SJCRH30 (cell line): ENCODE data around the gene TP63. TPM values are rescaled to one million over a fixed set of nuclear protein-coding genes. Genes with fewer than 3 reads are reported as not detected.

Source experiments
- DNase-seq, 2 experiments: peaks; one replicate each; pipeline ENCODE4 v3.0.0-alpha.2; 2015 to 2020
- H3K27ac ChIP-seq: fragments of 250-450 bp; sonication (Bioruptor Pico); 2 replicates; pipeline ENCODE4 v1.5.1; 2020; ENCODE audit warnings: mild to moderate bottlenecking, moderate library complexity
- H3K27me3 ChIP-seq: fragments of 250-450 bp; sonication (Bioruptor Pico); 2 replicates; pipeline ENCODE4 v1.5.1; 2020; ENCODE audit warnings: mild to moderate bottlenecking, moderate library complexity
- H3K36me3 ChIP-seq: fragments of 250-450 bp; sonication (Bioruptor Pico); 2 replicates; pipeline ENCODE4 v1.5.1; 2020; ENCODE audit warnings: mild to moderate bottlenecking, moderate library complexity
- H3K4me1 ChIP-seq: fragments of 250-450 bp; sonication (Bioruptor Pico); 2 replicates; pipeline ENCODE4 v1.5.1; 2020; ENCODE audit warnings: mild to moderate bottlenecking, moderate library complexity
- H3K4me3 ChIP-seq: fragments of 250-450 bp; sonication (Bioruptor Pico); 2 replicates; pipeline ENCODE4 v1.5.1; 2020; ENCODE audit warnings: mild to moderate bottlenecking, moderate library complexity
- H3K9me3 ChIP-seq: fragments of 250-450 bp; sonication (Bioruptor Pico); replicated peaks from 2 replicates; pipeline ENCODE4 v1.5.1; 2020; ENCODE audit warnings: mild to moderate bottlenecking, moderate library complexity
- total RNA-seq: library from RNA; depleted of rRNA; stranded (reverse); fragments of >200 nt; shearing (Covaris generic); gene quantifications from 2 replicates; pipeline ENCODE4 v1.2.3, GENCODE V29; 2014

TP63 gene
- total RNA-seq, 1 experiment from 2014 or later = 1.1 TPM

GRCh38 chr3:189914799-189915198 is 283.6 kb downstream of the TP63 start:
- Histone ChIP-seq H3K4me3 (no peak overlapping the region), H3K9me3 (no peaks in the 10 kb centered on the region), H3K4me1 (no peaks in the 10 kb centered on the region), H3K36me3 (no peaks in the 10 kb centered on the region), H3K27me3 (no peaks in the 10 kb centered on the region), H3K27ac (no peak overlapping the region)
- no peak for DNase-seq

DNA sequence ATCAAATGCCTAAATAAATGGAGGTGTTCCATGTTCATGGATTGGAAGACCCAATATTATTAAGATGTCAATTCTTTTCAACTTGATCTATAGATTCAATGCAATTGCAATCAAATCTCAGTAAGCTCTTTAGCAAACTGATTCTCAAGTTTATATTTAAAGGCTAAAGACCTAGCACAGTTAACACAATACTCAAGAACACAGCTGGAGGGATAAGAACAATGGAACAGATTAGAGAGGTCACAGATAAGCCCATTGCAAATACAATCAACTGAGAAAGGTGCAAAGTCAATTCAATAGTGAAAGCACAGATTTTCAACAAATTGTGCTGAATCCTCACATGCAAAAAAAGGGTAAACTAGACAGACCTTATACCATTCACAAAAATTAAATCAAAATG is 290.6 kb downstream of the TP63 start:
- H3K9me3 ChIP-seq = no peaks in the 10 kb centered on the region
- H3K27ac ChIP-seq = no peak overlapping the region
- H3K36me3 ChIP-seq = no peaks in the 10 kb centered on the region
- DNase-seq = no peak
- H3K4me1 ChIP-seq = no peaks in the 10 kb centered on the region
- no peaks in the 10 kb centered on the region for H3K27me3 ChIP-seq
- no peak overlapping the region for H3K4me3 ChIP-seq

DNA sequence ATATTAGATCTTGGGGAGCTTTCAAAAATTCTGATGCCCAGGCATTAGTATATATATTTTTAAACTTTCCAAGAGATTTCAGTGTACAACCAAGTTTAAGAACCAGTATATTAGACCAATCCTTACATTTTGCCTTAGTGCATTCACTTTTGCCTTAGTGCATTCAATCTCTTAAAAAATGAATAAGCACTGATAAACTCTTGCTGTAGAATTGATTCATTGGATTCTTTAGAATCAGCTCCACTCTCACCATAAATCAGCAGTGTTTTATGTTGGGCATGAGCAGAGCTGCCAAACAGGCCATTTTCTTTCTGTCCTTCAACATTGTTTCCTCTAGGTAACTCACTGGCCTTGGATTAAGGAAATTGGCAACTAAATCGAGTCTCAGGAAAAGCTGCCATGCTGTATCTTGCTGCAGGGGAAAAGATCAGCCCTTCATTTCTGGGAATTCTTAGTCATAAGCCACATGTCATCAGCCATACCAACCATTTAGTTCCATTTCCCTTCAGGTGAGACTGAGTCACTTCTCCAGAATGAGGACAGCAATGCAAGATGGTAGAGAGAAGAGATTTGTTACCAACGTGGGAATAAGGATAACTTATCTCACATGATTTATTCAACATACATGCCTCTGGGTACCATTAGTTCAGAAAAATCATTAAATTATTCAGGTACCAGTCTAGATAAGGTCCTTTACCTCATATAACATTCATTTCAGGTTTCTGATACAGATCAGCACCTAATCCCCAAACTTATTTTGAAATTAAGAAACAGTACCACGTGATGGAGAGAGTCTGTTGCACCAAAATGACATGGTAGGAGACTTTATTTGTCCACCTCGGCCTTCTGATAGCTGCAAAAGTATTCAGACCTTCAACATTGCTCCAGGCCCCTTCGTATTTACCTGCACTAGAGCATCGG is 297.0 kb downstream of the TP63 start:
- no peaks in the 10 kb centered on the region for H3K27me3 ChIP-seq
- no peaks in the 10 kb centered on the region for H3K9me3 ChIP-seq
- H3K27ac ChIP-seq = no peak overlapping the region
- no peaks in the 10 kb centered on the region for H3K4me1 ChIP-seq
- H3K36me3 ChIP-seq = no peaks in the 10 kb centered on the region
- DNase-seq = no peak
- H3K4me3 ChIP-seq = no peak overlapping the region

GRCh38 chr3:189936201-189936945 is 305.2 kb downstream of the TP63 start:
- H3K36me3 ChIP-seq = no peaks in the 10 kb centered on the region
- peaks cover 15% of the 10 kb centered on the region for H3K4me1 ChIP-seq
- H3K9me3 ChIP-seq = no peaks in the 10 kb centered on the region
- no peak overlapping the region for H3K27ac ChIP-seq
- no peaks in the 10 kb centered on the region for H3K27me3 ChIP-seq
- DNase-seq = no peak
- no peak overlapping the region for H3K4me3 ChIP-seq

- peak; percentile 50 to 69 for DNase-seq
- Histone ChIP-seq H3K4me1 (peaks cover 22% of the 10 kb centered on the region), H3K27ac (peak overlapping the region; percentile 54), H3K36me3 (no peaks in the 10 kb centered on the region), H3K4me3 (no peak overlapping the region), H3K9me3 (no peaks in the 10 kb centered on the region), H3K27me3 (no peaks in the 10 kb centered on the region)
Observed at GRCh38 chr3:189937302-189938127, 306.3 kb downstream of the TP63 start.

DNA sequence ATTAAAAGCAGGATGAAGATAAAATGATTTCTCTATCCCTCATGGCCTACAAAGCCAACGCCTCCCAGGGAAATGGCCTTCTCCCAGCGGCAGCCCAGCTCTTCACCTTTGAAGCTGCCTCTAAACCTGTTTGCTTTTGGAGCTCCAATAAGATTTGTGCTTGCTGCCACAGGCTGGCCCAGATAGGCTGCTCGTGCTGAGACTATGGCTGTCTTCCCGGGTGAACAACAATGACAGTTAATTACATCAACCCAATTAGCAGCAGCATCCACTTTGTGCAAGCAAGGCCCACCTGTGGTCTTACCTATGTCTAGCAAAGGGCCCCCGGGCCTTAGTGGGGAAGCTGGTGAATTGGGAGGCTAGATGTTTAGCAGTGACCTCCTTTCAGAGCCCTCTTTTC is 309.9 kb downstream of the TP63 start:
- no peak for DNase-seq
- H3K4me1 ChIP-seq = peaks cover 22% of the 10 kb centered on the region
- H3K27me3 ChIP-seq = no peaks in the 10 kb centered on the region
- no peaks in the 10 kb centered on the region for H3K36me3 ChIP-seq
- peak overlapping the region; percentile 55 for H3K27ac ChIP-seq
- H3K4me3 ChIP-seq = no peak overlapping the region
- no peaks in the 10 kb centered on the region for H3K9me3 ChIP-seq

- Histone ChIP-seq H3K27ac (peak overlapping the region; percentile 55), H3K4me3 (no peak overlapping the region), H3K4me1 (peaks cover 22% of the 10 kb centered on the region), H3K9me3 (no peaks in the 10 kb centered on the region), H3K27me3 (no peaks in the 10 kb centered on the region), H3K36me3 (no peaks in the 10 kb centered on the region)
- DNase-seq = peak; percentile 15 to 69
Observed at GRCh38 chr3:189941679-189942078, 310.5 kb downstream of the TP63 start.

GRCh38 chr3:189942948-189943347 is 311.8 kb downstream of the TP63 start:
- no peaks in the 10 kb centered on the region for H3K36me3 ChIP-seq
- no peak overlapping the region for H3K4me3 ChIP-seq
- H3K27ac ChIP-seq = no peak overlapping the region
- peaks cover 13% of the 10 kb centered on the region for H3K4me1 ChIP-seq
- DNase-seq = no peak
- H3K27me3 ChIP-seq = no peaks in the 10 kb centered on the region
- H3K9me3 ChIP-seq = no peaks in the 10 kb centered on the region

GRCh38 chr3:189944285-189945145 is 313.3 kb downstream of the TP63 start:
- Histone ChIP-seq H3K27me3 (no peaks in the 10 kb centered on the region), H3K9me3 (no peaks in the 10 kb centered on the region), H3K36me3 (no peaks in the 10 kb centered on the region), H3K4me1 (peaks cover 11% of the 10 kb centered on the region), H3K27ac (no peak overlapping the region), H3K4me3 (no peak overlapping the region)
- DNase-seq = no peak

DNA sequence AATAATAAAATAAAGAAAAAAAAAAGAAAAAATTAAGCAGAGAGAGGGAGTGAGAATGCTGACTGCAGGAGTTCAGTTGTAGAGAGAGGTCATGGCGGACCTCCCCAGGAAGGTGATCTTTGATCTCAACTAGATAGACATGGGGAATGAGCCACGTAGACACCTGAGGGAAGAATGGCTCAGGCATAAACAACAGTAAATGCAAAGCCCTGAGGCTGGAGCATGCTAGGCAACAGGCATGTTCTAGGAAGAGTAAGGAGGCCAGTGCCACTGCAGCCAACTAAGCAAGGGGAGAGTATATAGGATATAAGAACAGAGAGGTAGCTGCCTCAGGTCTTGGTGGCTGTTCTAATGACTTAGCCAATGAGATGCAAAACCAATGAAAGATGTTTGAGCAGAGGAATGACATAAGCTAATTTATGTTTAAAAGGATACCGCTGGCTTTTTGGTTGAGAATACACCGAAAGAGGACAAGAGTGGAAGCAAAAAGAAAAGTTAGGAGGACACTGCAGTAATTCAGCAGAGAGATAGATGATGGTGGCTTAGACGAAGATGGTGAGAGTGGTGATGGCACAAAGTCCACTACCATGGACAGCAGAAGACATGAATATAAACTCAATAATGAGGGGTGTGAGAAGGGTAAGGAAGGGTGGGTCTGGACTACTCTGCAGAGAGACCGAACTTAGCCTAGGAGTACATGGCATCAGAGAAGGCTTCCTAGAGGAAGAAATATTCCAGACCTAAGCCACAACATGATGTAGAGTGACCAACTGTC is 314.9 kb downstream of the TP63 start:
- no peak for DNase-seq
- Histone ChIP-seq H3K4me3 (no peak overlapping the region), H3K36me3 (no peaks in the 10 kb centered on the region), H3K27ac (no peak overlapping the region), H3K27me3 (no peaks in the 10 kb centered on the region), H3K9me3 (no peaks in the 10 kb centered on the region), H3K4me1 (peaks cover 10% of the 10 kb centered on the region)
